Measurements from ENCODE around the gene CHST8.

DNA sequence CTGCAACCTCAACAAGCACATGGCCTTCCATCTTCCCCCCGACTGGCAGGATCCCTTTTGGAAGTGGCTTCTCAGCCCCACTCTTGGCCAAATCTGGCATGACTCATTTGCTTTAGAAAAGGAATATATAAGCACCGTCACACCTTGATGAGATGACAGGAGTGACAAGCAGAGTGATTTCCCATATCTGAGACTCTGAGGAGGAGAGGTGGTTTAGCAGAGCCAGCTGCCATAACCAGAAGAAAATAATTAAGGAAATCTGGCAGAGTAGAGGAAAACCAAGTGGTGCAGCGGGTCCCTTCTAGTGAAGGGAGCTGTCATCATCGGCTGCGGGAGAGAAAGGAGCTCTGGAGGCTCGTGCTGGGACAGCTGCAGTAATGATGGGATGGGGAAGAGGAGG lies 147.5 kb downstream of the CHST8 start:
- TF ChIP-seq NFRKB (IDR thresholded peaks at IDR 0.05), result no peak
- TF ChIP-seq, protein P1, sequence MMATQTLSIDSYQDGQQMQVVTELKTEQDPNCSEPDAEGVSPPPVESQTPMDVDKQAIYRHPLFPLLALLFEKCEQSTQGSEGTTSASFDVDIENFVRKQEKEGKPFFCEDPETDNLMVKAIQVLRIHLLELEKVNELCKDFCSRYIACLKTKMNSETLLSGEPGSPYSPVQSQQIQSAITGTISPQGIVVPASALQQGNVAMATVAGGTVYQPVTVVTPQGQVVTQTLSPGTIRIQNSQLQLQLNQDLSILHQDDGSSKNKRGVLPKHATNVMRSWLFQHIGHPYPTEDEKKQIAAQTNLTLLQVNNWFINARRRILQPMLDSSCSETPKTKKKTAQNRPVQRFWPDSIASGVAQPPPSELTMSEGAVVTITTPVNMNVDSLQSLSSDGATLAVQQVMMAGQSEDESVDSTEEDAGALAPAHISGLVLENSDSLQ (IDR thresholded peaks at IDR 0.05), result no peak
- TF ChIP-seq HDGF (IDR thresholded peaks at IDR 0.05; ENCODE audit: borderline replicate concordance), result no peak
- TF ChIP-seq SP1 (IDR thresholded peaks at IDR 0.05), result no peak
- no peak for TF ChIP-seq FOXA1 (IDR thresholded peaks at IDR 0.05)
- TF ChIP-seq SUZ12 (IDR thresholded peaks at IDR 0.05), result no peak
- TF ChIP-seq ZNF384 (IDR thresholded peaks at IDR 0.05), result no peak
- TF ChIP-seq CTBP1 (IDR thresholded peaks at IDR 0.05; ENCODE audit: borderline replicate concordance), result no peak
- no peak for TF ChIP-seq FOXK2 (IDR thresholded peaks at IDR 0.05)
- TF ChIP-seq TARDBP (IDR thresholded peaks at IDR 0.05), result no peak
